Neural progenitor cell (in vitro differentiated cells): ENCODE data around the gene DPP7. TPM values are rescaled to one million over a fixed set of nuclear protein-coding genes. Genes with fewer than 3 reads are reported as not detected.

Experiments
- DNase-seq: peaks from one replicate; pipeline ENCODE4 v3.0.0-alpha.2; 2016; ENCODE audit warnings: low spot score
- H2AFZ ChIP-seq: fragments of 200-600 bp; sonication (generic); replicated peaks from 2 replicates; pipeline ENCODE4 v1.6.1; 2016; ENCODE audit warnings: antibody characterized with exemption
- H3F3A ChIP-seq: fragments of 200-600 bp; sonication (generic); 2 replicates; pipeline ENCODE4 v1.6.1; 2016; ENCODE audit warnings: antibody characterized with exemption, low read depth
- H3K27ac ChIP-seq: fragments of 200-600 bp; sonication (generic); 2 replicates; pipeline ENCODE4 v1.5.1; 2016; ENCODE audit warnings: mild to moderate bottlenecking
- H3K27me3 ChIP-seq: fragments of 200-600 bp; sonication (generic); 2 replicates; pipeline ENCODE4 v1.6.1; 2016; ENCODE audit warnings: mild to moderate bottlenecking, moderate library complexity
- H3K36me3 ChIP-seq: fragments of 200-600 bp; sonication (generic); 2 replicates; pipeline ENCODE4 v1.5.1; 2016
- H3K4me1 ChIP-seq: fragments of 200-600 bp; sonication (generic); 2 replicates; pipeline ENCODE4 v1.6.1; 2016; ENCODE audit warnings: mixed run types
- H3K4me2 ChIP-seq: fragments of 200-600 bp; sonication (generic); 2 replicates; pipeline ENCODE4 v1.6.1; 2016
- H3K4me3 ChIP-seq: fragments of 200-600 bp; sonication (generic); 2 replicates; pipeline ENCODE4 v1.5.1; 2016
- H3K79me2 ChIP-seq: fragments of 200-600 bp; sonication (generic); 2 replicates; pipeline ENCODE4 v1.6.1; 2016; ENCODE audit warnings: low read depth
- H3K9ac ChIP-seq: fragments of 200-600 bp; sonication (generic); 2 replicates; pipeline ENCODE4 v1.6.1; 2016
- H3K9me3 ChIP-seq: fragments of 200-600 bp; sonication (generic); 2 replicates; pipeline ENCODE4 v1.5.1; 2016; ENCODE audit warnings: low read depth
- H4K20me1 ChIP-seq: fragments of 200-600 bp; sonication (generic); 2 replicates; pipeline ENCODE4 v1.6.1; 2016; ENCODE audit warnings: low read depth
- H3K27ac Mint-ChIP-seq: 3 replicates; pipeline ENCODE4 v1.8.0; 2021; ENCODE audit warnings: mixed read lengths
- H3K27me3 Mint-ChIP-seq: 2 replicates; pipeline ENCODE4 v1.8.0; 2022; ENCODE audit warnings: low read depth, mild to moderate bottlenecking, inconsistent platforms, moderate library complexity, mixed read lengths; ENCODE audit not compliant: insufficient read depth
- H3K36me3 Mint-ChIP-seq: 3 replicates; pipeline ENCODE4 v1.8.0; 2021; ENCODE audit warnings: mixed read lengths
- H3K4me1 Mint-ChIP-seq: 3 replicates; pipeline ENCODE4 v1.8.0; 2021; ENCODE audit warnings: mixed read lengths
- H3K4me3 Mint-ChIP-seq: 3 replicates; pipeline ENCODE4 v1.8.0; 2021; ENCODE audit warnings: mild to moderate bottlenecking, moderate library complexity, mixed read lengths
- H3K9me3 Mint-ChIP-seq: 3 replicates; pipeline ENCODE4 v1.8.0; 2020; ENCODE audit warnings: mixed read lengths
- EZH2 ChIP-seq: fragments of 200-600 bp; sonication (generic); IDR thresholded peaks from 2 replicates; pipeline ENCODE4 v1.6.1; 2017; ENCODE audit warnings: antibody characterized with exemption, mild to moderate bottlenecking, moderate library complexity
- EZH2phosphoT487 ChIP-seq: fragments of 200-600 bp; sonication (generic); IDR thresholded peaks from 2 replicates; pipeline ENCODE4 v1.6.1; 2017; ENCODE audit warnings: antibody characterized with exemption
- total RNA-seq: library from RNA; depleted of rRNA; stranded (reverse); fragments of >200 nt; gene quantifications from 2 replicates; pipeline ENCODE4 v1.2.3, GENCODE V29; 2015; ENCODE audit warnings: low replicate concordance
- TF ChIP-seq, protein P1 (sequence below): fragments of 200-600 bp; sonication (generic); IDR thresholded peaks from 2 replicates; pipeline ENCODE4 v1.5.1; 2017; ENCODE audit warnings: antibody characterized with exemption, mild to moderate bottlenecking

Gene DPP7
- total RNA-seq, 1 donor from 2014 or later = 2.6 TPM

DNA sequence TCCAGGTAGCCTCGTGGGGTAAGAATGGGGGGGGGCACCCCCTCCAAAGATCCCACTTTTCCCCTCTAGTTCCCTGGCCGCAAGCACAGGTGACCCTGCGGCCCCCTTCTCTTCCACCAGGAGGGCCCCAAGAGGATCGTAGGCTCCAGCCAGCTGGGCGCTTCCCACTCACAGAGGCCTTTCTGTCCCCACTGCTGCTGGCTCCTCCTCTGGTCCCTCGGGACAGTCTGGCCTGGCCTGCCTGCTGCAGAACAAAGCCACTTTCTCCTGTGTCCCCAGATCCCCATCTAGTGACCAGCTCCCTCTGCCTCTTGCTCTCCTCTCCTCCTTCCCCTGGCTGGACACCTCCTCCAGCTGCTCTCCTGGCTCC is 43.6 kb downstream of the DPP7 start:
- peak overlapping the region; percentile 51 for H3K27ac Mint-ChIP-seq
- H3K27me3 Mint-ChIP-seq = peaks cover 27% of the 10 kb centered on the region
- peaks cover 22% of the 10 kb centered on the region for H3F3A ChIP-seq
- peaks cover 11% of the 10 kb centered on the region for H3K4me1 ChIP-seq
- peak overlapping the region; percentile 84 for H3K4me3 Mint-ChIP-seq
- H3K9me3 ChIP-seq = no peaks in the 10 kb centered on the region
- no peak for DNase-seq
- peaks cover 10% of the 10 kb centered on the region for H3K4me1 Mint-ChIP-seq
- no peak overlapping the region for H3K27ac ChIP-seq
- H3K9me3 Mint-ChIP-seq = no peaks in the 10 kb centered on the region
- H3K27me3 ChIP-seq = peaks cover 53% of the 10 kb centered on the region
- TF ChIP-seq, protein P1, sequence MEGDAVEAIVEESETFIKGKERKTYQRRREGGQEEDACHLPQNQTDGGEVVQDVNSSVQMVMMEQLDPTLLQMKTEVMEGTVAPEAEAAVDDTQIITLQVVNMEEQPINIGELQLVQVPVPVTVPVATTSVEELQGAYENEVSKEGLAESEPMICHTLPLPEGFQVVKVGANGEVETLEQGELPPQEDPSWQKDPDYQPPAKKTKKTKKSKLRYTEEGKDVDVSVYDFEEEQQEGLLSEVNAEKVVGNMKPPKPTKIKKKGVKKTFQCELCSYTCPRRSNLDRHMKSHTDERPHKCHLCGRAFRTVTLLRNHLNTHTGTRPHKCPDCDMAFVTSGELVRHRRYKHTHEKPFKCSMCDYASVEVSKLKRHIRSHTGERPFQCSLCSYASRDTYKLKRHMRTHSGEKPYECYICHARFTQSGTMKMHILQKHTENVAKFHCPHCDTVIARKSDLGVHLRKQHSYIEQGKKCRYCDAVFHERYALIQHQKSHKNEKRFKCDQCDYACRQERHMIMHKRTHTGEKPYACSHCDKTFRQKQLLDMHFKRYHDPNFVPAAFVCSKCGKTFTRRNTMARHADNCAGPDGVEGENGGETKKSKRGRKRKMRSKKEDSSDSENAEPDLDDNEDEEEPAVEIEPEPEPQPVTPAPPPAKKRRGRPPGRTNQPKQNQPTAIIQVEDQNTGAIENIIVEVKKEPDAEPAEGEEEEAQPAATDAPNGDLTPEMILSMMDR = peak; percentile 12
- TF ChIP-seq EZH2 = no peak
- no peaks in the 10 kb centered on the region for H3K36me3 ChIP-seq
- H3K9ac ChIP-seq = no peak overlapping the region
- no peaks in the 10 kb centered on the region for H3K36me3 Mint-ChIP-seq
- H2AFZ ChIP-seq = peak overlapping the region; percentile 12
- H3K4me2 ChIP-seq = peak overlapping the region; percentile 84
- peaks cover 35% of the 10 kb centered on the region for H4K20me1 ChIP-seq
- H3K79me2 ChIP-seq = no peaks in the 10 kb centered on the region
- H3K4me3 ChIP-seq = peak overlapping the region; percentile 72

DNA sequence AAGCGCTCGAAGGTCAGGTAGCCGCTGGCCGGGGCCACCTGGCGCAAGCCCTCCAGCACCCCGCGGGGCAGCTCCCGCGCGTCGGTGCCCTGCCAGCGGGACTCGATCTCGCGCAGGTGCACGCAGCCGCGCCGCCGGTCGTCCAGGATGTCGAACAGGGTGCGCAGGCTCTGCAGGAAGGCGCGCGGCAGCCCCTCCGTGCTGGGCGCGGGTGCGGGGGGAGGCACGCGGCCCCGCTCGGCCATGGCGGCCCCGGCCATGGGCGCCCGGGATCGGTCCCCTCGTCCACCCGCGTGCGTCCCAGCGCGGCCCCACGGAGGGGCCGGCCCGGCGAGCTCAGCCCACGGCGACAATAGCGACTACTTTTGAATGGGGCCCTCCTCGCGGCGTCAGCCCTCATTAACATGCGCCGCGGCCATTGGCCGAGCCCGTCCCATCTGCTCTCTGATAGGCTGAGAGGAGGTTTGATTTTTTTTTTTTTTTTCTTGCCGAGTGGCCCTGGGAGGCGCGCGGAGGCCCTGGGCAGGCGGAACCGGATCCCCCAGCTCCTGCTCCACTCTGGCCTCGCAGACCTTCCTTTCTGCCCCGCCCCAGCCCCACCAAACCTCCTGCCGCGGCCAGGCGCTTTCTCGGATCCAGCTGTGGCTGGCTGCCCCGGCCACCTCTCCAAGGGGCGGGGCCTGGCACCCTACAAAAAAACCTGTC is 44.2 kb downstream of the DPP7 start, which contains the start of gene SAPCD2:
Gene SAPCD2 (minus strand): TSS at position 357 of the 705 bp plus-strand sequence. CDS start 97 bp downstream, at position 260.
- H3K27me3 ChIP-seq = peaks cover 48% of the 10 kb centered on the region
- H3K4me1 ChIP-seq = peaks cover 11% of the 10 kb centered on the region
- H3K79me2 ChIP-seq = no peaks in the 10 kb centered on the region
- TF ChIP-seq EZH2phosphoT487 (no peak), EZH2 (no peak)
- TF ChIP-seq, protein P1 = no peak
- no peaks in the 10 kb centered on the region for H3K9me3 Mint-ChIP-seq
- peak within 1 kb of the TSS; percentile 72 for H3K4me3 ChIP-seq
- H3K4me1 Mint-ChIP-seq = peaks cover 10% of the 10 kb centered on the region
- peak; percentile 96 for DNase-seq
- H3K9ac ChIP-seq = no peak within 1 kb of the TSS
- H3K9me3 ChIP-seq = no peaks in the 10 kb centered on the region
- no peak within 1 kb of the TSS for H3K27ac ChIP-seq
- H3K36me3 ChIP-seq = no peaks in the 10 kb centered on the region
- peak within 1 kb of the TSS; percentile 51 for H3K27ac Mint-ChIP-seq
- H3K36me3 Mint-ChIP-seq = no peaks in the 10 kb centered on the region
- H4K20me1 ChIP-seq = peaks cover 35% of the 10 kb centered on the region
- H3K4me3 Mint-ChIP-seq = peak within 1 kb of the TSS; percentile 84
- H3K27me3 Mint-ChIP-seq = peaks cover 26% of the 10 kb centered on the region
- peak within 1 kb of the TSS; percentile 12 for H2AFZ ChIP-seq
- peak within 1 kb of the TSS; percentile 98 for H3K4me2 ChIP-seq
- H3F3A ChIP-seq = peaks cover 22% of the 10 kb centered on the region

DNA sequence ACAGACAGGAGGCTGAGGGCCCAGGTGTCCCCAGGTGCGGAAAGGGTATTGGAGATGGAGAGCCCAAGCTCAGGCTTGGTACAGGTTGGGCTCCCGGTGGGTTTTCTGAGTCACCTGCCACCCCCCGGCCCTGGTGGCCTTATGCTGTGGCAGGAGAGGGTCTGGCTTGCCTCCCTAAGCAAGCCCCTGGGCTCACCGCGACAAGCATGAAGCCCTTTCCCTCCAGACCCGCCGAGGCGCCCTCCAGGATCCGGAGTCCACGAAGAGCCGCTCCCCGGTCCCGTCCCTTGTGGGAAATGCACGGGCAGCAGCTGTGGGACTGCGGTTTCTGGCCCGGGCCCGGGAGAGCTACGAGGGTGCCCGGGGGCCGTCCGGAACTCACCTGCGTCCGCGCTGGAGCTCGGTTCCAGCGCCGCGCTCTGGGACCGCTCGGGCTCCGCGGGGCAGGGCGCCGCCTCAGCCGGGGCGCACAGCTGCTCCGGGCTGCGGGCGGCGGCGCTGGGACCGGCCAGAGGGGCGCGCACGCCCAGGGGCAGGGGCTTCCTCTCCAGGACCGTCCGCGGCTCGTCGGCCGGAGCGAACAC is 44.9 kb downstream of the DPP7 start:
- Histone ChIP-seq H3K9me3 (no peaks in the 10 kb centered on the region), H3K9ac (no peak overlapping the region), H3F3A (peaks cover 22% of the 10 kb centered on the region), H3K36me3 (no peaks in the 10 kb centered on the region), H3K79me2 (no peaks in the 10 kb centered on the region), H3K4me2 (peak overlapping the region; percentile 98), H3K27ac (no peak overlapping the region), H3K27me3 (peaks cover 41% of the 10 kb centered on the region), H3K4me3 (peak overlapping the region; percentile 72), H2AFZ (no peak overlapping the region), H4K20me1 (peaks cover 37% of the 10 kb centered on the region), H3K4me1 (peaks cover 11% of the 10 kb centered on the region)
- peaks cover 18% of the 10 kb centered on the region for H3K27me3 Mint-ChIP-seq
- H3K36me3 Mint-ChIP-seq = no peaks in the 10 kb centered on the region
- peak overlapping the region; percentile 79 for H3K4me3 Mint-ChIP-seq
- DNase-seq = peak; percentile 79
- H3K9me3 Mint-ChIP-seq = no peaks in the 10 kb centered on the region
- no peak overlapping the region for H3K27ac Mint-ChIP-seq
- peaks cover 10% of the 10 kb centered on the region for H3K4me1 Mint-ChIP-seq
- TF ChIP-seq, protein P1 = no peak
- TF ChIP-seq EZH2 = peak; percentile 64
